ENCODE measurements around the gene SRRM4.
A peak's percentile ranks its signal among the peaks of the same experiment; 100 is the strongest.

Gene SRRM4

GRCh38 chr12:118964988-118965387 lies 16.4 kb upstream of the SRRM4 start:
- TF ChIP-seq CEBPB (IDR thresholded peaks at IDR 0.05) = no peak
- no peak for TF ChIP-seq TEAD4 (IDR thresholded peaks at IDR 0.05)
- TF ChIP-seq ZBTB7A (IDR thresholded peaks at IDR 0.05; ENCODE audit: low read depth) = no peak
- no peak for TF ChIP-seq EP300 (IDR thresholded peaks at IDR 0.05; ENCODE audit: borderline replicate concordance)

- no peak for TF ChIP-seq EP300 (IDR thresholded peaks at IDR 0.05; ENCODE audit: borderline replicate concordance)
- no peak for TF ChIP-seq MAX (IDR thresholded peaks at IDR 0.05)
- TF ChIP-seq, protein P1, sequence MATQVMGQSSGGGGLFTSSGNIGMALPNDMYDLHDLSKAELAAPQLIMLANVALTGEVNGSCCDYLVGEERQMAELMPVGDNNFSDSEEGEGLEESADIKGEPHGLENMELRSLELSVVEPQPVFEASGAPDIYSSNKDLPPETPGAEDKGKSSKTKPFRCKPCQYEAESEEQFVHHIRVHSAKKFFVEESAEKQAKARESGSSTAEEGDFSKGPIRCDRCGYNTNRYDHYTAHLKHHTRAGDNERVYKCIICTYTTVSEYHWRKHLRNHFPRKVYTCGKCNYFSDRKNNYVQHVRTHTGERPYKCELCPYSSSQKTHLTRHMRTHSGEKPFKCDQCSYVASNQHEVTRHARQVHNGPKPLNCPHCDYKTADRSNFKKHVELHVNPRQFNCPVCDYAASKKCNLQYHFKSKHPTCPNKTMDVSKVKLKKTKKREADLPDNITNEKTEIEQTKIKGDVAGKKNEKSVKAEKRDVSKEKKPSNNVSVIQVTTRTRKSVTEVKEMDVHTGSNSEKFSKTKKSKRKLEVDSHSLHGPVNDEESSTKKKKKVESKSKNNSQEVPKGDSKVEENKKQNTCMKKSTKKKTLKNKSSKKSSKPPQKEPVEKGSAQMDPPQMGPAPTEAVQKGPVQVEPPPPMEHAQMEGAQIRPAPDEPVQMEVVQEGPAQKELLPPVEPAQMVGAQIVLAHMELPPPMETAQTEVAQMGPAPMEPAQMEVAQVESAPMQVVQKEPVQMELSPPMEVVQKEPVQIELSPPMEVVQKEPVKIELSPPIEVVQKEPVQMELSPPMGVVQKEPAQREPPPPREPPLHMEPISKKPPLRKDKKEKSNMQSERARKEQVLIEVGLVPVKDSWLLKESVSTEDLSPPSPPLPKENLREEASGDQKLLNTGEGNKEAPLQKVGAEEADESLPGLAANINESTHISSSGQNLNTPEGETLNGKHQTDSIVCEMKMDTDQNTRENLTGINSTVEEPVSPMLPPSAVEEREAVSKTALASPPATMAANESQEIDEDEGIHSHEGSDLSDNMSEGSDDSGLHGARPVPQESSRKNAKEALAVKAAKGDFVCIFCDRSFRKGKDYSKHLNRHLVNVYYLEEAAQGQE (IDR thresholded peaks at IDR 0.05; ENCODE audit: low read depth) = no peak
- no peak for TF ChIP-seq TCF12 (IDR thresholded peaks at IDR 0.05; ENCODE audit: low read depth)
- no peak for TF ChIP-seq FOXM1 (IDR thresholded peaks at IDR 0.05; ENCODE audit: borderline replicate concordance, low read depth)
- TF ChIP-seq EGR1 (IDR thresholded peaks at IDR 0.05) = no peak
- no peak for TF ChIP-seq TAF1 (IDR thresholded peaks at IDR 0.05; ENCODE audit: low read depth)
- TF ChIP-seq NFIC (IDR thresholded peaks at IDR 0.05) = no peak
- TF ChIP-seq USF1 (IDR thresholded peaks at IDR 0.05) = no peak
- TF ChIP-seq ZBTB7A (IDR thresholded peaks at IDR 0.05; ENCODE audit: low read depth) = no peak
- TF ChIP-seq YY1 (IDR thresholded peaks at IDR 0.05; ENCODE audit: low read depth) = no peak
- no peak for TF ChIP-seq TEAD4 (IDR thresholded peaks at IDR 0.05)
- no peak for TF ChIP-seq CEBPB (IDR thresholded peaks at IDR 0.05)
- no peak for TF ChIP-seq RAD21 (IDR thresholded peaks at IDR 0.05; ENCODE audit: low read depth)
- TF ChIP-seq CREB1 (IDR thresholded peaks at IDR 0.05; ENCODE audit: low read depth) = no peak
Measured at GRCh38 chr12:118970856-118971255, 10.5 kb upstream of the SRRM4 start.

GRCh38 chr12:118972982-118973381 lies 8.4 kb upstream of the SRRM4 start:
- TF ChIP-seq CREB1 (IDR thresholded peaks at IDR 0.05; ENCODE audit: low read depth) = no peak
- TF ChIP-seq EGR1 (IDR thresholded peaks at IDR 0.05) = no peak
- no peak for TF ChIP-seq NFIC (IDR thresholded peaks at IDR 0.05)
- TF ChIP-seq CEBPB (IDR thresholded peaks at IDR 0.05) = no peak
- TF ChIP-seq TCF12 (IDR thresholded peaks at IDR 0.05; ENCODE audit: low read depth) = no peak
- no peak for TF ChIP-seq TAF1 (IDR thresholded peaks at IDR 0.05; ENCODE audit: low read depth)
- TF ChIP-seq, protein P1 (IDR thresholded peaks at IDR 0.05; ENCODE audit: low read depth) = no peak
- no peak for TF ChIP-seq USF1 (IDR thresholded peaks at IDR 0.05)
- no peak for TF ChIP-seq ZBTB7A (IDR thresholded peaks at IDR 0.05; ENCODE audit: low read depth)
- no peak for TF ChIP-seq YY1 (IDR thresholded peaks at IDR 0.05; ENCODE audit: low read depth)
- no peak for TF ChIP-seq EP300 (IDR thresholded peaks at IDR 0.05; ENCODE audit: borderline replicate concordance)
- TF ChIP-seq MAX (IDR thresholded peaks at IDR 0.05) = no peak

DNA sequence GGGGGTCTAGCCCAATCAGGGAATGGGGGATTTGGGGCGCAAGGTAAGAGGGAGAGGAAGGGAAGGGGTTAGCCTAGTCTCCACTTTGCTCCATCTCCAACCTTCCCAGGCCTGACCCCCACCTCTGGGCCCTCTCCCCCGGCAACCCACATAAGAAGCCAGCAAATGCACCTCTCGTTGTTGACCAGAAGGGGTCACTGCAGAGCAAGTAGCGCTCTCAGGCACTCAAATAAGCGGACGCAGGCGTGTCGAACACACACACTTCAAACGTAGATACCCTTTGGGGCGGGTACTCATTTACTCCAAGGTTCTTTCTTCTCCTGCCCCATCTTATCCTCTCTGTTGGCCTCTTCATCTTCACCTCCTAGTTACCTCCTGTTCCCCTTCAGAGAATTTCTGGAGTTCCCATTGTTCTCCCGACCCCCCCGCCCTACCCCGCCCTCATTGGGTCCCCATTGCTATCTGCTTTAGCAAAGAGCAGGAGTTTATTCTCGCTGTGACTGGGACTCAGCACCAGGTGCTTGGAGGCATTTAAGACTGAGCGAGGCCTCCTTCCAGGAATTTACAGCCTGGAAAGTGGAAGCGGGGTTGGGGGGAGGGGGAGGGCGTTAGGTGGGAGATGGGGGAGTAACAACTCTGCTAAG lies 1.5 kb upstream of the SRRM4 start:
- TF ChIP-seq CEBPB (IDR thresholded peaks at IDR 0.05) = no peak
- TF ChIP-seq EP300 (IDR thresholded peaks at IDR 0.05; ENCODE audit: borderline replicate concordance) = no peak
- TF ChIP-seq RAD21 (IDR thresholded peaks at IDR 0.05; ENCODE audit: low read depth) = peak; percentile 55

- TF ChIP-seq ZBTB7A (IDR thresholded peaks at IDR 0.05; ENCODE audit: low read depth) (no peak), FOXM1 (IDR thresholded peaks at IDR 0.05; ENCODE audit: borderline replicate concordance, low read depth) (no peak), NFIC (IDR thresholded peaks at IDR 0.05) (no peak), CEBPB (IDR thresholded peaks at IDR 0.05) (no peak), CREB1 (IDR thresholded peaks at IDR 0.05; ENCODE audit: low read depth) (no peak), TAF1 (IDR thresholded peaks at IDR 0.05; ENCODE audit: low read depth) (no peak), YY1 (IDR thresholded peaks at IDR 0.05; ENCODE audit: low read depth) (no peak), EGR1 (IDR thresholded peaks at IDR 0.05) (no peak), MAX (IDR thresholded peaks at IDR 0.05) (no peak), TCF12 (IDR thresholded peaks at IDR 0.05; ENCODE audit: low read depth) (no peak), RAD21 (IDR thresholded peaks at IDR 0.05; ENCODE audit: low read depth) (no peak)
- TF ChIP-seq, protein P1 (IDR thresholded peaks at IDR 0.05; ENCODE audit: low read depth) = no peak
Measured at GRCh38 chr12:118980407-118981014, 830 bp upstream of the SRRM4 start.
